ENCODE data around the gene NUDT7.

- TF ChIP-seq CTCF (IDR thresholded peaks at IDR 0.05) (no peak), POLR2A (IDR thresholded peaks at IDR 0.05) (no peak)
Observed at GRCh38 chr16:77721752-77722308, 484 bp upstream of the NUDT7 start.

Data from esophagus squamous epithelium (tissue), 4 donors.